ENCODE data around the gene HOXA6.

DNA sequence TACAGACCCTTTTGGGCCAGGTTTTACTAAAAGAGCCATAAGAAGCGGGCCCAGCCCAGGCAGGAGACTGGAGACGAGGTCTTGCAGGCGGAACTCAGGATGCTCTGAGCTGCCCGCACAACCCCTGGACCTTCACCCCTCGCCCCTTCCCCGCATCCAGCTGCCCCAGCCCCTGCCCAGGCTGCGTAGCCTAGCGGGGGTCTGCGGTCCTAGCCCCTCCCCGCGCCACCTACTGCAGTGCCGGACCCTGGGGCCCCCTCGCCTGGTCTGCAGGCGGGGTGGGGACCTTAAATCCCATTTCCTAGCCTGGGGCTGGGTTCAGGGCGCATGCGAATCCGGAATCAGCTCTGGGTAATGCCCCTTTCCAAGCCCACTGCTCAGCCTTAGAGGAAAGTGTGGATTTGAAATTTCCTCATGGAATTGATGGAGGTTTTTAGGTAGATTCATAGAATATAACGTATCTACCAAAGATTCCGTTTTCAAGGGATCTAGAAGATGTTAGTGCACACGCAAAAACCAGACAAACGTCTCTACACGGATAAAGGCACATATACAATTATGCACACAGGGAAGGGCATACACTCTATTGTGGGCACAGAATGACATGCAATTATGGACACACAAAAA, 5.4 kb upstream of the HOXA6 start:
- TF ChIP-seq, protein P1, sequence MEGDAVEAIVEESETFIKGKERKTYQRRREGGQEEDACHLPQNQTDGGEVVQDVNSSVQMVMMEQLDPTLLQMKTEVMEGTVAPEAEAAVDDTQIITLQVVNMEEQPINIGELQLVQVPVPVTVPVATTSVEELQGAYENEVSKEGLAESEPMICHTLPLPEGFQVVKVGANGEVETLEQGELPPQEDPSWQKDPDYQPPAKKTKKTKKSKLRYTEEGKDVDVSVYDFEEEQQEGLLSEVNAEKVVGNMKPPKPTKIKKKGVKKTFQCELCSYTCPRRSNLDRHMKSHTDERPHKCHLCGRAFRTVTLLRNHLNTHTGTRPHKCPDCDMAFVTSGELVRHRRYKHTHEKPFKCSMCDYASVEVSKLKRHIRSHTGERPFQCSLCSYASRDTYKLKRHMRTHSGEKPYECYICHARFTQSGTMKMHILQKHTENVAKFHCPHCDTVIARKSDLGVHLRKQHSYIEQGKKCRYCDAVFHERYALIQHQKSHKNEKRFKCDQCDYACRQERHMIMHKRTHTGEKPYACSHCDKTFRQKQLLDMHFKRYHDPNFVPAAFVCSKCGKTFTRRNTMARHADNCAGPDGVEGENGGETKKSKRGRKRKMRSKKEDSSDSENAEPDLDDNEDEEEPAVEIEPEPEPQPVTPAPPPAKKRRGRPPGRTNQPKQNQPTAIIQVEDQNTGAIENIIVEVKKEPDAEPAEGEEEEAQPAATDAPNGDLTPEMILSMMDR (IDR thresholded peaks at IDR 0.05), result no peak
- TF ChIP-seq EZH2 (IDR thresholded peaks at IDR 0.05; ENCODE audit: borderline replicate concordance, insufficient read depth, low read depth, low read length, poor library complexity, severe bottlenecking), result no peak

Measured in B cell (primary cell).